Uterus (tissue), 4 donors: ENCODE results near the gene NKX1-1. TPM values are rescaled to one million over a fixed set of nuclear protein-coding genes. Genes with fewer than 3 reads are reported as not detected.

Source experiments
- DNase-seq, 2 donors: peaks; one replicate each; pipeline ENCODE4 v3.0.0-alpha.2; 2019 to 2020
- H3K27ac ChIP-seq, 2 donors: fragments of 200-600 bp; sonication (generic); 1 replicate in 1 of 2; 2 replicates in 1 of 2; pipeline ENCODE4 v1.5.1; 2016 to 2018
- H3K27me3 ChIP-seq, 2 donors: fragments of 200-600 bp; sonication (generic); one replicate each; pipeline ENCODE4 v1.5.1; 2018 to 2019; ENCODE audit warnings: control low read depth in 1 of 2
- H3K36me3 ChIP-seq, 2 donors: fragments of 200-600 bp; sonication (generic); one replicate each; pipeline ENCODE4 v1.5.1; 2019; ENCODE audit warnings: control low read depth in 1 of 2
- H3K4me1 ChIP-seq, 2 donors: fragments of 200-600 bp; sonication (generic); one replicate each; pipeline ENCODE4 v1.5.1; 2018 to 2019; ENCODE audit warnings: control low read depth in 1 of 2
- H3K4me3 ChIP-seq, 2 donors: fragments of 200-600 bp; sonication (generic); 1 replicate in 1 of 2; 2 replicates in 1 of 2; pipeline ENCODE4 v1.5.1; 2018 to 2019; ENCODE audit warnings: mild to moderate bottlenecking in 1 of 2
- H3K9me3 ChIP-seq, 2 donors: fragments of 200-600 bp; sonication (generic); one replicate each; pipeline ENCODE4 v1.5.1; 2019; ENCODE audit warnings: control low read depth in 1 of 2
- CTCF ChIP-seq, 4 experiments: fragments of 200-600 bp in 2 of 4; fragments of 450-650 bp in 2 of 4; sonication (generic) in 2 of 4; IDR thresholded peaks; one replicate each; pipeline ENCODE4 v1.5.1; 2016 to 2019; ENCODE audit warnings: antibody characterized with exemption in 4 of 4, mild to moderate bottlenecking in 2 of 4, moderate library complexity in 1 of 4
- POLR2A ChIP-seq, 2 donors: fragments of 450-650 bp; IDR thresholded peaks; one replicate each; pipeline ENCODE4 v1.6.1; 2016; ENCODE audit warnings: antibody characterized with exemption in 2 of 2, mild to moderate bottlenecking in 1 of 2, moderate library complexity in 1 of 2
- intact Hi-C: fragments of 100-400 bp; cut with DNase I; formaldehyde crosslinking; loops from one replicate; pipeline ENCODE4 v1.15.1; 2023; ENCODE audit warnings: low total_unique reads
- total RNA-seq, 4 donors: library from RNA; depleted of rRNA in 3 of 4; stranded (reverse); fragments of >200 nt in 3 of 4; gene quantifications; one replicate each; pipeline versions ENCODE4 v1.1.0 to v1.2.4, GENCODE V29; 2014 to 2023
- donor health status: DM: yes; HTN: yes; CAD: no.

Gene NKX1-1
- total RNA-seq, 4 donors from 2014 or later: not detected

GRCh38 chr4:1369091-1369450, 37.2 kb downstream of the NKX1-1 start:
- no peak overlapping the region for H3K4me3 ChIP-seq
- H3K27me3 ChIP-seq: no peaks in the 10 kb centered on the region
- no peaks in the 10 kb centered on the region for H3K36me3 ChIP-seq
- intact Hi-C loops: loop anchor here (10.0 kb wide), 2 partner anchors 234 to 266 kb away; no protein-coding TSS in a partner anchor
- no peak for DNase-seq
- TF ChIP-seq POLR2A (IDR thresholded peaks at IDR 0.05): no peak
- no peak for TF ChIP-seq CTCF (IDR thresholded peaks at IDR 0.05)
- no peaks in the 10 kb centered on the region for H3K9me3 ChIP-seq
- no peak overlapping the region for H3K27ac ChIP-seq
- H3K4me1 ChIP-seq: no peaks in the 10 kb centered on the region

GRCh38 chr4:1368421-1369090, 37.7 kb downstream of the NKX1-1 start:
- no peaks in the 10 kb centered on the region for H3K36me3 ChIP-seq
- TF ChIP-seq POLR2A (IDR thresholded peaks at IDR 0.05): no peak
- TF ChIP-seq CTCF (IDR thresholded peaks at IDR 0.05): no peak
- intact Hi-C loops: loop anchor here (10.0 kb wide), 2 partner anchors 234 to 266 kb away; no protein-coding TSS in a partner anchor
- H3K27me3 ChIP-seq: no peaks in the 10 kb centered on the region
- no peaks in the 10 kb centered on the region for H3K9me3 ChIP-seq
- no peak for DNase-seq
- no peak overlapping the region for H3K4me3 ChIP-seq
- no peak overlapping the region for H3K27ac ChIP-seq
- H3K4me1 ChIP-seq: no peaks in the 10 kb centered on the region

GRCh38 chr4:1367936-1368289, 38.3 kb downstream of the NKX1-1 start:
- Histone ChIP-seq H3K27me3 (no peaks in the 10 kb centered on the region), H3K4me3 (no peak overlapping the region), H3K27ac (no peak overlapping the region), H3K36me3 (no peaks in the 10 kb centered on the region), H3K4me1 (no peaks in the 10 kb centered on the region), H3K9me3 (no peaks in the 10 kb centered on the region)
- no peak for TF ChIP-seq CTCF (IDR thresholded peaks at IDR 0.05)
- no peak for TF ChIP-seq POLR2A (IDR thresholded peaks at IDR 0.05)
- intact Hi-C loops: loop anchor here (10.0 kb wide), 2 partner anchors 233 to 267 kb away; no protein-coding TSS in a partner anchor
- no peak for DNase-seq

GRCh38 chr4:1367230-1367935, 38.9 kb downstream of the NKX1-1 start:
- Histone ChIP-seq H3K27me3 (no peaks in the 10 kb centered on the region), H3K9me3 (no peaks in the 10 kb centered on the region), H3K36me3 (no peaks in the 10 kb centered on the region), H3K4me1 (no peaks in the 10 kb centered on the region), H3K27ac (no peak overlapping the region), H3K4me3 (no peak overlapping the region)
- DNase-seq: no peak
- intact Hi-C loops: loop anchor here (10.0 kb wide), 2 partner anchors 233 to 267 kb away; no protein-coding TSS in a partner anchor
- no peak for TF ChIP-seq CTCF (IDR thresholded peaks at IDR 0.05)
- no peak for TF ChIP-seq POLR2A (IDR thresholded peaks at IDR 0.05)
